Body of pancreas (tissue), 4 donors: ENCODE data around the gene ADCY9. TPM values are rescaled to one million over a fixed set of nuclear protein-coding genes. Genes with fewer than 3 reads are reported as not detected.
"Not testable (repeated sequence)": the region's sequence is repeated elsewhere in the genome, so short reads cannot be mapped to it uniquely, and the experiment has no call there.

Experiments used
- ATAC-seq: fragments of 150-250 bp; one replicate; pipeline ENCODE4 v1.9.1; 2016
- DNase-seq, 4 donors: peaks; one replicate each; pipeline ENCODE4 v3.0.0-alpha.2; 2019
- H3K27ac ChIP-seq, 4 donors: fragments of 200-600 bp; sonication (generic); 1 replicate in 3 of 4; 2 replicates in 1 of 4; pipeline versions ENCODE4 v1.5.1 to v1.6.1; 2016 to 2019; ENCODE audit warnings: mild to moderate bottlenecking in 1 of 4, mixed read lengths in 1 of 4, moderate library complexity in 1 of 4
- H3K27me3 ChIP-seq, 2 donors: fragments of 200-600 bp; sonication (generic); one replicate each; pipeline ENCODE4 v1.6.0; 2016; ENCODE audit warnings: mild to moderate bottlenecking in 1 of 2
- H3K36me3 ChIP-seq, 2 donors: fragments of 200-600 bp; sonication (generic); replicated peaks in 1 of 2; 2 replicates each; pipeline ENCODE4 v1.5.1; 2016; ENCODE audit warnings: low read depth in 2 of 2; ENCODE audit not compliant: insufficient read depth in 1 of 2
- H3K4me1 ChIP-seq: fragments of 200-600 bp; sonication (generic); one replicate; pipeline ENCODE4 v1.6.0; 2016
- H3K4me3 ChIP-seq, 2 donors: fragments of 200-600 bp; sonication (generic); 1 replicate in 1 of 2; 2 replicates in 1 of 2; pipeline ENCODE4 v1.5.1; 2016 to 2019
- H3K9me3 ChIP-seq, 3 donors: fragments of 200-600 bp; sonication (generic); 1 replicate in 2 of 3; 2 replicates in 1 of 3; pipeline ENCODE4 v1.5.1; 2016
- POLR2A ChIP-seq, 3 donors: fragments of 450-650 bp; IDR thresholded peaks; one replicate each; pipeline ENCODE4 v1.6.1; 2016; ENCODE audit warnings: antibody characterized with exemption in 3 of 3, mild to moderate bottlenecking in 2 of 3
- WGBS, 2 donors: methylation state at CpG; one replicate each; pipeline ENCODE4 v1.1.5; 2017; 5-methylcytosine and 5-hydroxymethylcytosine counted together
- intact Hi-C: fragments of 100-400 bp; cut with DNase I; formaldehyde crosslinking; loops from one replicate; pipeline ENCODE4 v1.15.1; 2023
- total RNA-seq, 2 donors: library from RNA; depleted of rRNA; stranded (reverse); fragments of >200 nt; gene quantifications; one replicate each; pipeline ENCODE4 v1.1.0, GENCODE V29; 2016
- TF ChIP-seq, protein P1 (sequence below), 7 experiments: fragments of 450-650 bp in 4 of 7; fragments of 200-600 bp in 3 of 7; sonication (generic) in 3 of 7; IDR thresholded peaks; one replicate each; pipeline ENCODE4 v1.5.1; 2016 to 2019; ENCODE audit warnings: antibody characterized with exemption in 7 of 7

ADCY9 gene
- total RNA-seq, 2 donors from 2014 or later, result 22.4 to 29.1 TPM

DNA sequence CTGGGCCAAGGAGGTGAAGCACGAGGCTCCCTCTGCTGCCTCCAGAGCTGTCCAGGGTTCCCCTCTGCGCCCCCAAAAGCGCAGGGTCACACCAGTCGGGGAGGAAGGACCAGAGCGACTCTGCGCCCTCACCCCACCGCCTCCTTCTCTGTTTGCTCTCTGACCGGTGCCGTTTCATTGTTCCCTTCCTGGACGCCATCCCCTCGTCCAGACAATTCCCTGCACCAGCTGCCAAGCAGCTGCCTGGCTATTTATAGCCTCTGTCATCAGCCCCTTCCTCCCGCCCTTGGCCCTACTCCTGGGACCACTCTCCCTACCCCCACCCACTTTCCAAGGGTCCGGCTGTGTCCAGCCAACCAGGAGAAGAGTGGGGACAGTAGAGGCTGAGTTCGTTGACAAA lies 167.0 kb downstream of the ADCY9 start:
- H3K9me3 ChIP-seq, result no peaks in the 10 kb centered on the region
- intact Hi-C loops, result no loop called here
- no peak overlapping the region for H3K27ac ChIP-seq
- DNase-seq (no peak), ATAC-seq (no peak)
- 71 to 89% methylated on average over 13 to 14 of the region's 14 CpGs for WGBS, 2 donors
- TF ChIP-seq, protein P1, sequence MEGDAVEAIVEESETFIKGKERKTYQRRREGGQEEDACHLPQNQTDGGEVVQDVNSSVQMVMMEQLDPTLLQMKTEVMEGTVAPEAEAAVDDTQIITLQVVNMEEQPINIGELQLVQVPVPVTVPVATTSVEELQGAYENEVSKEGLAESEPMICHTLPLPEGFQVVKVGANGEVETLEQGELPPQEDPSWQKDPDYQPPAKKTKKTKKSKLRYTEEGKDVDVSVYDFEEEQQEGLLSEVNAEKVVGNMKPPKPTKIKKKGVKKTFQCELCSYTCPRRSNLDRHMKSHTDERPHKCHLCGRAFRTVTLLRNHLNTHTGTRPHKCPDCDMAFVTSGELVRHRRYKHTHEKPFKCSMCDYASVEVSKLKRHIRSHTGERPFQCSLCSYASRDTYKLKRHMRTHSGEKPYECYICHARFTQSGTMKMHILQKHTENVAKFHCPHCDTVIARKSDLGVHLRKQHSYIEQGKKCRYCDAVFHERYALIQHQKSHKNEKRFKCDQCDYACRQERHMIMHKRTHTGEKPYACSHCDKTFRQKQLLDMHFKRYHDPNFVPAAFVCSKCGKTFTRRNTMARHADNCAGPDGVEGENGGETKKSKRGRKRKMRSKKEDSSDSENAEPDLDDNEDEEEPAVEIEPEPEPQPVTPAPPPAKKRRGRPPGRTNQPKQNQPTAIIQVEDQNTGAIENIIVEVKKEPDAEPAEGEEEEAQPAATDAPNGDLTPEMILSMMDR (IDR thresholded peaks at IDR 0.05), result no peak
- TF ChIP-seq POLR2A (IDR thresholded peaks at IDR 0.05), result no peak
- H3K36me3 ChIP-seq, result no peaks in the 10 kb centered on the region
- H3K4me1 ChIP-seq, result no peaks in the 10 kb centered on the region
- no peaks in the 10 kb centered on the region for H3K27me3 ChIP-seq
- no peak overlapping the region for H3K4me3 ChIP-seq

DNA sequence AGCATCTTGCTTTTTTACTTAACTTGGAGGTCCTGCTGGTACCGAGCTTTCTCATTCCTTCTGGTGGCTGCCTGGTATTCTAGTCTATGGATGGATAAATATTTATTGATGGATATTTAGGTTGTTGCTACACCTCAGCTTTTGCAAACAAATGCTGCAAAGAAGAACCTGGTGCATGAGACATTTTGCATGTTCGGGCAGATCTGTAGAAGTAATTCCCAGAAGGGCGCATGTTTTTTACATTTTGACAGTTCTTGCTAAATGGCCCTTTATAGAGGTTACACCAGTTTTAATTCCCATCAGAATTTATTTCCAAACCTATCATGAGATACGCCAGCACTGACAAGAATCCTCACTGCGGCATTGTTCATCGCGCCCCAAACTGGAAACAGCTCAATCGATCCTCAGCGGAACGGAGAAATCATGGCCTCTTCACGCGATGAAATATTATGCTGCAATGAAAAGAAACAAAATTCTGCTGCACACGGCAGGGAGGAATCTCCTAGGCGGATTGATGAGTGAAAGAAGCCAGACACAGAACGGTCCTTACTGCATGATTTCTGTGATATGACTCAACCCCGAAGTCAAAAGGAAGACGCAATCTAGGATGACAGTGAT lies 167.8 kb downstream of the ADCY9 start:
- TF ChIP-seq, protein P1 (IDR thresholded peaks at IDR 0.05), result no peak
- TF ChIP-seq POLR2A (IDR thresholded peaks at IDR 0.05), result no peak
- H3K9me3 ChIP-seq, result no peaks in the 10 kb centered on the region
- intact Hi-C loops, result no loop called here
- no peaks in the 10 kb centered on the region for H3K36me3 ChIP-seq
- WGBS, 2 donors, result 93 to 96% methylated on average over 17 of the region's 17 CpGs
- H3K27me3 ChIP-seq, result no peaks in the 10 kb centered on the region
- no peaks in the 10 kb centered on the region for H3K4me1 ChIP-seq
- no peak for DNase-seq
- H3K4me3 ChIP-seq, result no peak overlapping the region
- H3K27ac ChIP-seq, result no peak overlapping the region
- no peak for ATAC-seq

DNA sequence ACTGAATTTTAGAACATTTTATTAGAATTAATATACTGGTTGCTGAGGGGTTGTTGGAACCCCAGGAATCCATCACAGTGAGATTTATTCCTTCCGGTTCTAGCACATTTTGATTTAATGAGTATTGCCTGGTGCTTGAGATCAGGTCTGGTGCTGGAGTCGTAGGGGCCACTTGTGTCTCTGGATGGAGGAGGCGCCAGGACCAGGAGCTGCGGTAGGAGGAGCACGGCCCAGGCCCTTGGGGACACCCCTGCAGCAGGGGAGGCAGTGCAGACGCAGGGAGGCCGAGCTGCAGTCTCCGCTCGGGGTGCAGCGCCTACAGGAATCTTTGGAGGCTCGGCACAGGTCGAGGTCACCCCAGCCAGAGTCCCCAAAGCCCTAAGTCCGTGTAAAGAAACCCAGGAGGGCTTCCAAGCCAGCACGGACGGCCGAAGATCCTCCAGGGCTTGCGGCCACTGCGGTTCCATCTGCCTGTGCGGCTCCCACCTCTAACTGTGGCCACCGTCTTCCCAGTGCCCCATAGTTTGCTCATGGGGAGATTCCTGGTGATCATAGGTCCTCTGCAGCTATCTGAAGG lies 169.6 kb downstream of the ADCY9 start:
- 87 to 91% methylated on average over 8 to 20 of the region's 20 CpGs for WGBS, 2 donors
- intact Hi-C loops, result no loop called here

DNA sequence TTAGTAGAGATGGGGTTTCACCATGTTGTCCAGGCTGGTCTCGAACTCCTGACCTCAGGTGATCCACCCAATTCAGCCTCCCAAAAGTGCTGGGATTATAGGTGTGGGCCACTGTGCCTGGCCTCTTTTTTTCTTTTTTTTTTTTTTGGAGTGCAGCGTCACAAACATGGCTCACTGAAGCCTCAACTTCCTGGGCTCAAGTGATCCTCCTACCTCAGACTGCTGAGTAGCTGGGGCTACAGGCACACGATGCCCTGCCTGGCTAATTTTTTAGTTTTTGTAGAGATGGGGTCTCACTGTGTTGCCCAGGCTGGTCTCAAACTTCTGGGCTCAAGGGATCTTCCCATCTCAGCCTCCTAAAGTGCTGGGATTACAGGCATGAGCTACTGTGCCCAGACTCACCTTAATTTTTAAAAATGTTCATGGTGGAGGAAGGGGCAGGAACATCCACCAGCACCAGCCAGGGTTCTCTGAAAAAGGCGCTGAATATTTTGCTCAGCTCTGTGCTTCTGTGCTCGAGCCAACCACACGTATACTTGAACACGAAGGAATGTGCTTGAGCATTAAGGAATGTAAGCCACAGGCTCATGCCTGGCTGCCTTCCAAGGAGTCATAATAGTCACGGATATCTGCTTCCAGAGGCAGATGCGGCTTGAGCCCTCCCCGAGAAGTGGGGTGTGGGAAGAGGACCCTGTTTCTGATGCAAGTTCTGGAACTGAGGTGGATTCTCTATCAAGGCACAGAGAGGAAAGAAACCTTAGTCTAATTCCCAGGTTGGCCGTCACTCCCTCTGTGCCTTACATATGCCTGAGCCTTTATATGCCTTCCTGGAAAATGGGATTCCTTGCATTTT lies 170.3 kb downstream of the ADCY9 start:
- DNase-seq (peak; percentile 47 to 74 (median 56)), ATAC-seq (peak; percentile 59)
- no peaks in the 10 kb centered on the region for H3K36me3 ChIP-seq
- TF ChIP-seq POLR2A (IDR thresholded peaks at IDR 0.05), result no peak
- TF ChIP-seq, protein P1 (IDR thresholded peaks at IDR 0.05), result no peak
- 54 to 57% methylated on average over 10 to 11 of the region's 11 CpGs for WGBS, 2 donors
- no peak overlapping the region for H3K27ac ChIP-seq
- H3K4me3 ChIP-seq, result no peak overlapping the region
- no peaks in the 10 kb centered on the region for H3K9me3 ChIP-seq
- H3K27me3 ChIP-seq, result no peaks in the 10 kb centered on the region
- intact Hi-C loops, result no loop called here
- no peaks in the 10 kb centered on the region for H3K4me1 ChIP-seq

More for the DNA sequence above, 169.6 kb downstream of the ADCY9 start:
- TF ChIP-seq, protein P1 (IDR thresholded peaks at IDR 0.05), result no peak
- TF ChIP-seq POLR2A (IDR thresholded peaks at IDR 0.05), result no peak
- ATAC-seq, result no peak
- H3K4me1 ChIP-seq, result no peaks in the 10 kb centered on the region
- no peaks in the 10 kb centered on the region for H3K27me3 ChIP-seq
- DNase-seq, result no peak
- no peak overlapping the region for H3K4me3 ChIP-seq
- H3K9me3 ChIP-seq, result no peaks in the 10 kb centered on the region
- no peak overlapping the region for H3K27ac ChIP-seq
- H3K36me3 ChIP-seq, result no peaks in the 10 kb centered on the region

DNA sequence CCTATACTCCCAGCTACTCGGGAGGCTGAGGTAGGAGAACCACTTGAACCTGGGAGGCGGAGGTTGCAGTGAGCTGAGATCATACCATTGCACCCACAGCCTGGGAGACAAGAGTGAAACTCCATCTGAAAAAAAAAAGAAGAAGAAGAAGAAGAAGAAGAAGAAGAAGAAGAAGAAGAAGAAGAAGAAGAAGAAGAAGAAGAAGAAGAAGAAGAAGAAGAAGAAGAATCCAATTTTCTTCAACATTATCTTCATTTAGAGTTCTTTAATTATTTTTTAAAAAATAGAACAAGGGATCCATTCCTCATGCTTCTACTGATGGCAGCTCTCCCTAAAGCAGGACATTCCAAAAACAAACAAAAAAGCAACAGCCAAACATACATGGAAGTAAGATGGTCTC lies 171.8 kb downstream of the ADCY9 start:
- DNase-seq, H3K4me1 ChIP-seq, ATAC-seq, H3K36me3 ChIP-seq, H3K27ac ChIP-seq, H3K27me3 ChIP-seq, H3K9me3 ChIP-seq, H3K4me3 ChIP-seq, intact Hi-C loops: not testable (repeated sequence)
- 94% methylated on average over 2 of the region's 2 CpGs for WGBS, 2 donors

DNA sequence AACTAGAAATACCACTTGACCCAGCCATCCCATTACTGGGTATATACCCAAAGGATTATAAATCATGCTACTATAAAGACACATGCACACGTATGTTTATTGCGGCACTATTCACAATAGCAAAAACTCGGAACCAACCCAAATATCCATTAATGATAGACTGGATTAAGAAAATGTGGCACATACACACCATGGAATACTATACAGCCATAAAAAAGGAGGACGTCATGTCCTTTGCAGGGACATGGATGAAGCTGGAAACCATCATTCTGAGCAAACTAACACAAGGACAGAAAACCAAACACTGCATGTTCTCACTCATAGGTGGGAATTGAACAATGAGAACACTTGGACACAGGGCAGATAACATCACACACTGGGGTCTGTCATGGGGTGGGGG lies 174.1 kb downstream of the ADCY9 start:
- H3K9me3 ChIP-seq, H3K36me3 ChIP-seq, DNase-seq, H3K27ac ChIP-seq, H3K27me3 ChIP-seq, H3K4me3 ChIP-seq, ATAC-seq, intact Hi-C loops: not testable (repeated sequence)
- WGBS, 2 donors, result 96 to 97% methylated on average over 4 of the region's 4 CpGs
- peaks cover 13% of the 10 kb centered on the region for H3K4me1 ChIP-seq
